ENCODE measurements around the gene SLC1A3.

SLC1A3 gene

GRCh38 chr5:36628695-36629094 lies 22.3 kb downstream of the SLC1A3 start:
- H2BK5ac ChIP-seq (ENCODE audit: low read length) = no peak overlapping the region
- H4K8ac ChIP-seq (ENCODE audit: low read depth, low read length) = no peak overlapping the region
- WGBS (ENCODE audit: extremely low coverage, insufficient coverage, low lambda C conversion rate) = no CpG with 5 or more reads among the region's 2 CpGs
- H3K27me3 ChIP-seq (ENCODE audit: insufficient read depth, low read length, poor library complexity) = no peaks in the 10 kb centered on the region
- no peak overlapping the region for H3K4ac ChIP-seq (ENCODE audit: low read depth, low read length)
- H3K4me1 ChIP-seq (ENCODE audit: control insufficient read depth, low read depth, low read length) = peaks cover 5% of the 10 kb centered on the region
- H3K27ac ChIP-seq (ENCODE audit: low read depth, low read length) = no peak overlapping the region
- H3K79me2 ChIP-seq (ENCODE audit: control insufficient read depth, insufficient read depth, low read length) = no peaks in the 10 kb centered on the region
- no peak overlapping the region for H3K9ac ChIP-seq (ENCODE audit: low read length)
- H3K79me1 ChIP-seq (ENCODE audit: low read length) = peaks cover 2% of the 10 kb centered on the region
- H3K18ac ChIP-seq (ENCODE audit: low read length) = no peak overlapping the region
- H3K4me3 ChIP-seq (ENCODE audit: low read length) = no peak overlapping the region
- no peak overlapping the region for H4K5ac ChIP-seq (ENCODE audit: low read length)
- H2BK15ac ChIP-seq (replicated peaks; ENCODE audit: low read depth) = no peak overlapping the region
- no peak overlapping the region for H3K56ac ChIP-seq (ENCODE audit: low read length)
- H3K36me3 ChIP-seq (ENCODE audit: control insufficient read depth, insufficient read depth, low read length) = peaks cover 2% of the 10 kb centered on the region
- DNase-seq = no peak
- no peak overlapping the region for H3K4me2 ChIP-seq (ENCODE audit: low read length)
- H2BK120ac ChIP-seq (ENCODE audit: low read depth, low read length) = no peak overlapping the region
- no peak overlapping the region for H2AK5ac ChIP-seq (ENCODE audit: low read length)
- no peak overlapping the region for H3K23ac ChIP-seq (ENCODE audit: low read length)

- no peak overlapping the region for H3K4me2 ChIP-seq (ENCODE audit: low read length)
- H3K56ac ChIP-seq (ENCODE audit: low read length) = no peak overlapping the region
- H3K9ac ChIP-seq (ENCODE audit: low read length) = no peak overlapping the region
- H2AK5ac ChIP-seq (ENCODE audit: low read length) = no peak overlapping the region
- H3K79me2 ChIP-seq (ENCODE audit: control insufficient read depth, insufficient read depth, low read length) = no peaks in the 10 kb centered on the region
- H3K27ac ChIP-seq (ENCODE audit: low read depth, low read length) = no peak overlapping the region
- H3K4ac ChIP-seq (ENCODE audit: low read depth, low read length) = no peak overlapping the region
- no peak overlapping the region for H3K4me3 ChIP-seq (ENCODE audit: low read length)
- no peak overlapping the region for H2BK15ac ChIP-seq (replicated peaks; ENCODE audit: low read depth)
- peaks cover 2% of the 10 kb centered on the region for H3K36me3 ChIP-seq (ENCODE audit: control insufficient read depth, insufficient read depth, low read length)
- no peak overlapping the region for H2BK5ac ChIP-seq (ENCODE audit: low read length)
- H4K5ac ChIP-seq (ENCODE audit: low read length) = no peak overlapping the region
- no peak overlapping the region for H2BK120ac ChIP-seq (ENCODE audit: low read depth, low read length)
- H3K18ac ChIP-seq (ENCODE audit: low read length) = no peak overlapping the region
- peak overlapping the region; percentile 39 for H3K23ac ChIP-seq (ENCODE audit: low read length)
- WGBS (ENCODE audit: extremely low coverage, insufficient coverage, low lambda C conversion rate) = no CpG with 5 or more reads among the region's 8 CpGs
- no peak overlapping the region for H4K8ac ChIP-seq (ENCODE audit: low read depth, low read length)
- no peak for DNase-seq
- H3K27me3 ChIP-seq (ENCODE audit: insufficient read depth, low read length, poor library complexity) = no peaks in the 10 kb centered on the region
- no peaks in the 10 kb centered on the region for H3K79me1 ChIP-seq (ENCODE audit: low read length)
- H3K4me1 ChIP-seq (ENCODE audit: control insufficient read depth, low read depth, low read length) = no peaks in the 10 kb centered on the region
Observed at GRCh38 chr5:36629729-36630128, 23.3 kb downstream of the SLC1A3 start.

DNA sequence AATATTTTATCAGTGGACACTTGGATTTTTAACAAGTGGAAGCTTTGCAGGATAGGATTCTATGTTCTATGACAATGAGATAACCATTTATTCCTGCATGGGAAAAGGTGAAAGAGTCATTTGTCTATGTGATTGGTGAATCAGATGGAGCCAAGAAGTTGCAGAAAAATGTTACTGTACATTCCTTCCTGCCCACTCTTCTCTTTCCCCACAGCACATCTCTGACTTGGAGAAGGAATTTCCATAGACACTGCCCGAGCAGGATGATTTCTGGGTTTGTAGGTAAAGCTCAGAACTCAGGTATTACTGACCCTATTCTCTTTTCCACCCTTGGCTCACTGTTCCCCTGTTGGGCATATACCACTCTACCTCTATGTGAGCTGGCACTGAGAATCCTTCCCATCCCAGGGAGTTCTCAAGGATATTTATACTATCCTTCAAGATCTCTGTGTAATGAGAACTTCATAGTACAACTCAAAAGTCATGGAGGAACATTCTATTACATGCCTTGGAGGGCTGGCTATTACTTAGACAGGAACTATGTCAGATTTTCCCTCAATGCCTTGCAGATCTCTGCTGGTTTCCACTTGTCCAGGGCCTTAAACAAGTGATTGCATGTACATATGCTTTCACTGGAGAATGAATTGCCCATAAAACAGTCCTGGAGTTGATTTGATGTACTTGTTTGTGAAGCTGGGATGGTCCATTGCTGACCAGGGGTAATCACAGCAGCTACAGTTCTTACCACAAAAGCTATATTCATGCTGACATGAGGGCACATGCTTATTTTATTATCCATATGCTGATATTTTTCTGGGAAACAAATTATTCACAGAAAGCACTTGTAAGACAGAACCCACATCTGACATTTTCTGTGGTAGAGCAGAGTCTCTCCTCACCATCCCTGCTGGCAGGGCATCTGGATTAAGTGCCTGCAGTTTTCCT lies 24.1 kb downstream of the SLC1A3 start:
- H2BK15ac ChIP-seq (replicated peaks; ENCODE audit: low read depth) = no peak overlapping the region
- H2BK120ac ChIP-seq (ENCODE audit: low read depth, low read length) = no peak overlapping the region
- no peaks in the 10 kb centered on the region for H3K79me1 ChIP-seq (ENCODE audit: low read length)
- H3K4me2 ChIP-seq (ENCODE audit: low read length) = no peak overlapping the region
- H3K79me2 ChIP-seq (ENCODE audit: control insufficient read depth, insufficient read depth, low read length) = no peaks in the 10 kb centered on the region
- no peak overlapping the region for H3K23ac ChIP-seq (ENCODE audit: low read length)
- no peaks in the 10 kb centered on the region for H3K4me1 ChIP-seq (ENCODE audit: control insufficient read depth, low read depth, low read length)
- no peak overlapping the region for H3K4ac ChIP-seq (ENCODE audit: low read depth, low read length)
- no CpG with 5 or more reads among the region's 1 CpG for WGBS (ENCODE audit: extremely low coverage, insufficient coverage, low lambda C conversion rate)
- H3K18ac ChIP-seq (ENCODE audit: low read length) = no peak overlapping the region
- H3K36me3 ChIP-seq (ENCODE audit: control insufficient read depth, insufficient read depth, low read length) = peaks cover 2% of the 10 kb centered on the region
- no peak overlapping the region for H4K8ac ChIP-seq (ENCODE audit: low read depth, low read length)
- no peak overlapping the region for H2BK5ac ChIP-seq (ENCODE audit: low read length)
- no peak for DNase-seq
- no peak overlapping the region for H3K9ac ChIP-seq (ENCODE audit: low read length)
- no peaks in the 10 kb centered on the region for H3K27me3 ChIP-seq (ENCODE audit: insufficient read depth, low read length, poor library complexity)
- H3K4me3 ChIP-seq (ENCODE audit: low read length) = no peak overlapping the region
- H3K27ac ChIP-seq (ENCODE audit: low read depth, low read length) = no peak overlapping the region
- no peak overlapping the region for H3K56ac ChIP-seq (ENCODE audit: low read length)
- no peak overlapping the region for H4K5ac ChIP-seq (ENCODE audit: low read length)
- no peak overlapping the region for H2AK5ac ChIP-seq (ENCODE audit: low read length)

GRCh38 chr5:36631154-36631553 lies 24.7 kb downstream of the SLC1A3 start:
- Histone ChIP-seq H3K4ac (ENCODE audit: low read depth, low read length) (no peak overlapping the region), H3K56ac (ENCODE audit: low read length) (no peak overlapping the region), H2BK15ac (replicated peaks; ENCODE audit: low read depth) (no peak overlapping the region), H3K9ac (ENCODE audit: low read length) (no peak overlapping the region), H3K4me3 (ENCODE audit: low read length) (no peak overlapping the region), H3K18ac (ENCODE audit: low read length) (no peak overlapping the region), H4K5ac (ENCODE audit: low read length) (no peak overlapping the region), H4K8ac (ENCODE audit: low read depth, low read length) (no peak overlapping the region), H3K23ac (ENCODE audit: low read length) (no peak overlapping the region), H3K27me3 (ENCODE audit: insufficient read depth, low read length, poor library complexity) (no peaks in the 10 kb centered on the region), H3K79me2 (ENCODE audit: control insufficient read depth, insufficient read depth, low read length) (no peaks in the 10 kb centered on the region), H3K27ac (ENCODE audit: low read depth, low read length) (no peak overlapping the region), H3K4me2 (ENCODE audit: low read length) (no peak overlapping the region), H3K36me3 (ENCODE audit: control insufficient read depth, insufficient read depth, low read length) (peaks cover 2% of the 10 kb centered on the region), H2BK120ac (ENCODE audit: low read depth, low read length) (no peak overlapping the region), H2BK5ac (ENCODE audit: low read length) (no peak overlapping the region), H2AK5ac (ENCODE audit: low read length) (no peak overlapping the region), H3K79me1 (ENCODE audit: low read length) (no peaks in the 10 kb centered on the region), H3K4me1 (ENCODE audit: control insufficient read depth, low read depth, low read length) (no peaks in the 10 kb centered on the region)
- WGBS (ENCODE audit: extremely low coverage, insufficient coverage, low lambda C conversion rate) = no CpG with 5 or more reads among the region's 1 CpG
- no peak for DNase-seq

- Histone ChIP-seq H2BK15ac (replicated peaks; ENCODE audit: low read depth) (no peak overlapping the region), H3K79me1 (ENCODE audit: low read length) (no peaks in the 10 kb centered on the region), H3K4ac (ENCODE audit: low read depth, low read length) (no peak overlapping the region), H3K4me1 (ENCODE audit: control insufficient read depth, low read depth, low read length) (no peaks in the 10 kb centered on the region), H3K79me2 (ENCODE audit: control insufficient read depth, insufficient read depth, low read length) (no peaks in the 10 kb centered on the region), H3K36me3 (ENCODE audit: control insufficient read depth, insufficient read depth, low read length) (peaks cover 2% of the 10 kb centered on the region), H4K8ac (ENCODE audit: low read depth, low read length) (no peak overlapping the region), H3K18ac (ENCODE audit: low read length) (no peak overlapping the region), H2AK5ac (ENCODE audit: low read length) (no peak overlapping the region), H2BK120ac (ENCODE audit: low read depth, low read length) (no peak overlapping the region), H2BK5ac (ENCODE audit: low read length) (no peak overlapping the region), H4K5ac (ENCODE audit: low read length) (no peak overlapping the region), H3K56ac (ENCODE audit: low read length) (no peak overlapping the region), H3K9ac (ENCODE audit: low read length) (no peak overlapping the region), H3K4me2 (ENCODE audit: low read length) (no peak overlapping the region), H3K27me3 (ENCODE audit: insufficient read depth, low read length, poor library complexity) (no peaks in the 10 kb centered on the region), H3K23ac (ENCODE audit: low read length) (no peak overlapping the region), H3K27ac (ENCODE audit: low read depth, low read length) (no peak overlapping the region), H3K4me3 (ENCODE audit: low read length) (no peak overlapping the region)
- no peak for DNase-seq
- WGBS (ENCODE audit: extremely low coverage, insufficient coverage, low lambda C conversion rate) = no CpG with 5 or more reads among the region's 5 CpGs
Observed at GRCh38 chr5:36631620-36632362, 25.4 kb downstream of the SLC1A3 start.
